Esophagus muscularis mucosa (tissue), 4 donors: ENCODE results near the gene PTPRS. TPM values are rescaled to one million over a fixed set of nuclear protein-coding genes. Genes with fewer than 3 reads are reported as not detected.

ENCODE experiments used
- DNase-seq: peaks from one replicate; pipeline ENCODE4 v3.0.0-alpha.2; 2017; ENCODE audit errors: extremely low spot score
- H3K27ac ChIP-seq, 4 donors: fragments of 200-600 bp; sonication (generic); replicated peaks in 1 of 4; 1 replicate in 3 of 4; 2 replicates in 1 of 4; pipeline ENCODE4 v1.5.1; 2016 to 2019; ENCODE audit warnings: mild to moderate bottlenecking in 1 of 4
- H3K27me3 ChIP-seq, 4 donors: fragments of 200-600 bp; sonication (generic); one replicate each; pipeline versions ENCODE4 v1.5.1 to v1.6.0; 2016 to 2019
- H3K36me3 ChIP-seq, 4 donors: fragments of 200-600 bp; sonication (generic); one replicate each; pipeline ENCODE4 v1.5.1; 2016 to 2019
- H3K4me1 ChIP-seq, 4 donors: fragments of 200-600 bp; sonication (generic); one replicate each; pipeline ENCODE4 v1.5.1; 2016 to 2019
- H3K4me3 ChIP-seq, 4 donors: fragments of 200-600 bp; sonication (generic); 1 replicate in 2 of 4; 2 replicates in 2 of 4; pipeline ENCODE4 v1.5.1; 2016 to 2019; ENCODE audit warnings: mild to moderate bottlenecking in 4 of 4, moderate library complexity in 1 of 4
- H3K9me3 ChIP-seq, 4 donors: fragments of 200-600 bp; sonication (generic); 1 replicate in 3 of 4; 2 replicates in 1 of 4; pipeline ENCODE4 v1.5.1; 2016 to 2019
- CTCF ChIP-seq, 3 experiments: fragments of 200-600 bp in 2 of 3; fragments of 450-650 bp in 1 of 3; sonication (generic) in 2 of 3; IDR thresholded peaks; one replicate each; pipeline ENCODE4 v1.5.1; 2017 to 2019; ENCODE audit warnings: antibody characterized with exemption in 3 of 3, mild to moderate bottlenecking in 2 of 3, moderate library complexity in 1 of 3
- EP300 ChIP-seq: sonication (generic); formaldehyde crosslinking; IDR thresholded peaks from one replicate; pipeline ENCODE4 v1.6.1; 2017; ENCODE audit warnings: antibody characterized with exemption
- POLR2A ChIP-seq: fragments of 450-650 bp; IDR thresholded peaks from one replicate; pipeline ENCODE4 v1.6.1; 2017; ENCODE audit warnings: antibody characterized with exemption, moderate library complexity, mild to moderate bottlenecking, low read depth
- POLR2AphosphoS5 ChIP-seq, 2 donors: sonication (generic); formaldehyde crosslinking; IDR thresholded peaks; one replicate each; pipeline ENCODE4 v1.6.1; 2017; ENCODE audit warnings: antibody characterized with exemption in 2 of 2
- WGBS: methylation state at CpG from one replicate; pipeline ENCODE4 v1.1.5; 2018; 5-methylcytosine and 5-hydroxymethylcytosine counted together
- intact Hi-C: fragments of 100-400 bp; cut with DNase I; formaldehyde crosslinking; loops from one replicate; pipeline ENCODE4 v1.15.1; 2023
- total RNA-seq, 4 donors: library from RNA; depleted of rRNA; stranded (reverse); fragments of >200 nt; gene quantifications; one replicate each; pipeline versions ENCODE4 v1.1.0 to v1.2.1, GENCODE V29; 2016

PTPRS gene
- total RNA-seq, 4 donors from 2014 or later: 140 to 311 (median 224) TPM

- TF ChIP-seq EP300 (no peak), CTCF (IDR thresholded peaks at IDR 0.05) (no peak), POLR2A (no peak), POLR2AphosphoS5 (IDR thresholded peaks at IDR 0.05) (no peak)
- H3K27ac ChIP-seq: no peak overlapping the region
- WGBS: 93% methylated on average over 6 of the region's 6 CpGs
- peaks cover 0 to 7% (median 4%) of the 10 kb centered on the region in 4 donors for H3K4me1 ChIP-seq
- H3K4me3 ChIP-seq: no peak overlapping the region
- H3K27me3 ChIP-seq: peaks cover 0 to 18% (median 0%) of the 10 kb centered on the region in 4 donors
- H3K9me3 ChIP-seq: no peaks in the 10 kb centered on the region
- intact Hi-C loops: no loop called here
- no peak for DNase-seq
- H3K36me3 ChIP-seq: no peaks in the 10 kb centered on the region
These were observed 22.3 kb downstream of the PTPRS start for GRCh38 chr19:5318306-5318705.

DNA sequence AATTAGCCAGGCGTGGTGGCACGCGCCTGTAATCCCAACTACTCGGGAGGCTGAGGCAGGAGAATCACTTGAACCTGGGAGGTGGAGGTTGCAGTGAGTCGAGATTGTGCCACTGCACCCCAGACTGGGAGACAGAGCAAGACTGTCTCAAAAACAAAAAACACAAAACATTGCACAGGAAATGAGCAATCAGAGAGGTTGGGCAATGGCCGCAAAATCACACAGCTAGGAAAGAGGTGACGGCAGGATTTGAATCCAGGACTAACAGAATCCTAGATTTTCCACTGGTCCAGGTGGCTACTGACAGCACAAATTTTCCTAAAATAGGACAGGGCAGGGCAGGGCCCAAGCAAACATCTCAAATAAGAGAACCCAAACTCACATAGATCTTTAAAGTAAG is 23.3 kb downstream of the PTPRS start:
- WGBS: 88% methylated on average over 7 of the region's 7 CpGs
- DNase-seq: no peak
- Histone ChIP-seq H3K4me3 (no peak overlapping the region), H3K36me3 (no peaks in the 10 kb centered on the region), H3K9me3 (no peaks in the 10 kb centered on the region), H3K27me3 (peaks cover 0 to 12% (median 0%) of the 10 kb centered on the region in 4 donors), H3K4me1 (peaks cover 0 to 5% (median 5%) of the 10 kb centered on the region in 4 donors), H3K27ac (no peak overlapping the region)
- TF ChIP-seq CTCF (IDR thresholded peaks at IDR 0.05): no peak
- intact Hi-C loops: no loop called here

GRCh38 chr19:5316138-5316537 is 24.5 kb downstream of the PTPRS start:
- no peak overlapping the region for H3K4me3 ChIP-seq
- peaks cover 0 to 1% (median 0%) of the 10 kb centered on the region in 4 donors for H3K27me3 ChIP-seq
- H3K36me3 ChIP-seq: no peaks in the 10 kb centered on the region
- H3K4me1 ChIP-seq: peaks cover 0 to 5% (median 0%) of the 10 kb centered on the region in 4 donors
- 90% methylated on average over 9 of the region's 9 CpGs for WGBS
- no peak for TF ChIP-seq CTCF (IDR thresholded peaks at IDR 0.05)
- TF ChIP-seq EP300: no peak
- TF ChIP-seq POLR2A: no peak
- no peak for TF ChIP-seq POLR2AphosphoS5 (IDR thresholded peaks at IDR 0.05)
- DNase-seq: no peak
- H3K9me3 ChIP-seq: no peaks in the 10 kb centered on the region
- intact Hi-C loops: no loop called here
- H3K27ac ChIP-seq: no peak overlapping the region

DNA sequence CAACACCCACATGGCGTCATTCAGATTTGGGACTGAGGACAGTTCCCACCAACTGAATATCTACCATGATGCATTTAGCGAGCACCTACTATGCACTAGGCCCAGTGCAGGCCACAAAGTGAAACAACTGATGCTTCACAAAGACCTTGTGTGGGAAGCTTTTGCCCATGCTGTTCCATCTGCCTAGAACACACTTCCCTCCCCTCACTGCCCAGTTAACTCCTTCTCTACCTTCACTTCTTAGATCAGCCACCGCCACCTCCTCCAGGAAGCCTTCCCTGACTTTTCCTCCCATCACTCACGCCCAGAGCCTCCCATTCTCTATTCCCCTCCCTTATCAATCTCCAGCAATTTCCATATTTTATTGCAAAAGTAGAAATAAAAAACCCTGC is 25.7 kb downstream of the PTPRS start:
- Histone ChIP-seq H3K4me3 (no peak overlapping the region), H3K27ac (no peak overlapping the region), H3K9me3 (no peaks in the 10 kb centered on the region), H3K27me3 (no peaks in the 10 kb centered on the region), H3K36me3 (no peaks in the 10 kb centered on the region), H3K4me1 (peaks cover 0 to 5% (median 0%) of the 10 kb centered on the region in 4 donors)
- WGBS: 95% methylated on average over 4 of the region's 4 CpGs
- TF ChIP-seq EP300 (no peak), POLR2A (no peak), POLR2AphosphoS5 (IDR thresholded peaks at IDR 0.05) (no peak), CTCF (IDR thresholded peaks at IDR 0.05) (no peak)
- no peak for DNase-seq
- intact Hi-C loops: no loop called here
